Muscle layer of duodenum (tissue), 2 donors: ENCODE results near the gene ZNF554.

Experiments
- H3K27ac ChIP-seq: one replicate; pipeline ENCODE4 v1.7.0; 2013; ENCODE audit warnings: mild to moderate bottlenecking, low read length
- H3K27me3 ChIP-seq: one replicate; pipeline ENCODE4 v1.7.0; 2013; ENCODE audit warnings: low read depth, mild to moderate bottlenecking, control low read depth, low read length
- H3K36me3 ChIP-seq, 2 donors: one replicate each; pipeline ENCODE4 v1.7.0; 2013; ENCODE audit warnings: low read length in 2 of 2, control low read depth in 1 of 2, mild to moderate bottlenecking in 1 of 2; ENCODE audit not compliant: insufficient read depth in 2 of 2, control insufficient read depth in 1 of 2
- H3K4me1 ChIP-seq, 2 donors: one replicate each; pipeline ENCODE4 v1.7.0; 2013; ENCODE audit warnings: low read length in 2 of 2, mild to moderate bottlenecking in 2 of 2, control low read depth in 1 of 2, moderate library complexity in 1 of 2; ENCODE audit not compliant: insufficient read depth in 2 of 2, control insufficient read depth in 1 of 2
- H3K4me3 ChIP-seq, 2 donors: one replicate each; pipeline ENCODE4 v1.7.0; 2013; ENCODE audit warnings: low read length in 2 of 2, low read depth in 1 of 2, mild to moderate bottlenecking in 1 of 2
- H3K9me3 ChIP-seq, 2 donors: one replicate each; pipeline ENCODE4 v1.7.0; 2013; ENCODE audit warnings: low read length in 2 of 2, control low read depth in 1 of 2, mild to moderate bottlenecking in 1 of 2; ENCODE audit not compliant: control insufficient read depth in 1 of 2
- donor health status: healthy.

ZNF554 gene

DNA sequence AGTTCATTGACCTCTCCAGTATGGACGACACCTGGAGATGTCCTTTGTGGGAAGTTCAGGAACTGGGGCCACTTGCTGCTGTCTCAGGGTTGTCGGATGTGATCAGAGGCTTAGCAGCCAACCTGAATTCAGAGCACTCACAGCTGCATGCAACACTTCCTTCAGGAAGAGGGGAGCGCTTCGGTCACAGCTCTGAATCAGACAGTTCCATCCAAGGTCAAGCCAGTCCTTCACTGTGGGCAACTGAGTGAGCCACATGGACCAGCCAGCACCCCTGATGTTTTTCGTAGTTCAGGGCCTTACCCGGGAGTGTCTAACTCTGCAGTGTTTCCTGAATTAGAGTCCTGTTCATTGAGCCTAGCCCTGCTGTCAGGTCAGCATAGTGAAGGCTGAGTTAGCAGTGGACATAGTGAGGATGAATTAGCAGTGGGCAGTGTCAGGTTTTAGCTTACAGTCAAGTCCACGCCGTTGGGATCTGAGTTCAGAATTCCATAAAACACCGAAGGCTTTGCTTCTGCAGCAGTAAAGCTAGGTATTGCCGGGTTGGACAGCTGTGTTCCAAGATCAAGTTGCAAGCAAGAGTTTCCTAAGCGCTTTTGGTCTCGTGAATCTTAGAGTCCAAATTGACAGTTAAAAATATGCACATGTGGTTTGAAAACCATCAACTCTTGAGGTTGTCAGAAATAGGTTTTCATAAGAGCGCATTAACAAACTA lies 26.7 kb downstream of the ZNF554 start:
- no peak overlapping the region for H3K27ac ChIP-seq
- H3K9me3 ChIP-seq = peaks cover 19 to 46% of the 10 kb centered on the region in 2 donors
- H3K4me3 ChIP-seq = peak overlapping the region in 1 of 2 donors; percentile 5
- peaks cover 4 to 15% of the 10 kb centered on the region in 2 donors for H3K4me1 ChIP-seq
- peaks cover 8 to 47% of the 10 kb centered on the region in 2 donors for H3K36me3 ChIP-seq
- H3K27me3 ChIP-seq = no peaks in the 10 kb centered on the region

GRCh38 chr19:2847507-2847906 lies 27.8 kb downstream of the ZNF554 start:
- Histone ChIP-seq H3K4me3 (no peak overlapping the region), H3K36me3 (peaks cover 19 to 59% of the 10 kb centered on the region in 2 donors), H3K27ac (no peak overlapping the region)

GRCh38 chr19:2848616-2849015 lies 28.9 kb downstream of the ZNF554 start:
- Histone ChIP-seq H3K36me3 (peaks cover 30 to 70% of the 10 kb centered on the region in 2 donors), H3K9me3 (peaks cover 39 to 69% of the 10 kb centered on the region in 2 donors), H3K4me3 (peak overlapping the region in 1 of 2 donors; percentile 42), H3K27ac (no peak overlapping the region), H3K4me1 (no peaks in the 10 kb centered on the region), H3K27me3 (no peaks in the 10 kb centered on the region)

More at GRCh38 chr19:2847507-2847906, 27.8 kb downstream of the ZNF554 start:
- Histone ChIP-seq H3K9me3 (peaks cover 28 to 58% of the 10 kb centered on the region in 2 donors), H3K4me1 (peaks cover 0 to 7% of the 10 kb centered on the region in 2 donors), H3K27me3 (no peaks in the 10 kb centered on the region)

- Histone ChIP-seq H3K36me3 (peaks cover 33 to 80% of the 10 kb centered on the region in 2 donors), H3K27me3 (no peaks in the 10 kb centered on the region), H3K9me3 (peaks cover 54 to 86% of the 10 kb centered on the region in 2 donors), H3K4me3 (peak overlapping the region in 1 of 2 donors; percentile 41), H3K27ac (no peak overlapping the region), H3K4me1 (no peaks in the 10 kb centered on the region)
Measured at GRCh38 chr19:2850256-2850925, 30.7 kb downstream of the ZNF554 start.

GRCh38 chr19:2852598-2852997 lies 32.9 kb downstream of the ZNF554 start:
- H3K4me1 ChIP-seq = no peaks in the 10 kb centered on the region
- no peak overlapping the region for H3K27ac ChIP-seq
- H3K27me3 ChIP-seq = no peaks in the 10 kb centered on the region
- peaks cover 67 to 85% of the 10 kb centered on the region in 2 donors for H3K9me3 ChIP-seq
- H3K4me3 ChIP-seq = peak overlapping the region; percentile 23 to 41
- H3K36me3 ChIP-seq = peaks cover 33 to 83% of the 10 kb centered on the region in 2 donors

DNA sequence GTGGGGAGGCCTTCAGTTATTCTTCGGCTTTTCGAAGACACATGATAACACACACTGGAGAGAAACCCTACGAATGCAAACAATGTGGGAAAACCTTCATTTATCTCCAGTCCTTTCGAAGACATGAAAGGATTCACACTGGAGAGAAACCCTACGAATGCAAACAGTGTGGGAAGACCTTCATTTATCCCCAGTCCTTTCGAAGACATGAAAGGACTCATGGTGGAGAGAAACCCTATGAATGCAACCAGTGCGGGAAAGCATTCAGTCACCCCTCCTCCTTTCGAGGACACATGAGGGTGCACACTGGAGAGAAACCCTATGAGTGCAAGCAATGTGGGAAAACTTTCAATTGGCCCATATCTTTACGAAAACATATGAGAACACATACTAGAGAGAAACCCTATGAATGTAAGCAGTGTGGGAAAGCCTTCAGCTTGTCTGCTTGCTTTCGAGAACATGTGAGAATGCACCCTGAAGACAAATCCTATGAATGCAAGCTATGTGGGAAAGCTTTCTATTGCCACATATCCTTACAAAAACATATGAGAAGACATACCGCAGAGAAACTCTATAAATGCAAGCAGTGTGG lies 33.4 kb downstream of the ZNF554 start:
- H3K4me3 ChIP-seq = peak overlapping the region; percentile 41 to 48
- H3K36me3 ChIP-seq = peaks cover 33 to 89% of the 10 kb centered on the region in 2 donors
- no peak overlapping the region for H3K27ac ChIP-seq
- no peaks in the 10 kb centered on the region for H3K4me1 ChIP-seq
- H3K27me3 ChIP-seq = no peaks in the 10 kb centered on the region
- H3K9me3 ChIP-seq = peaks cover 67 to 87% of the 10 kb centered on the region in 2 donors

DNA sequence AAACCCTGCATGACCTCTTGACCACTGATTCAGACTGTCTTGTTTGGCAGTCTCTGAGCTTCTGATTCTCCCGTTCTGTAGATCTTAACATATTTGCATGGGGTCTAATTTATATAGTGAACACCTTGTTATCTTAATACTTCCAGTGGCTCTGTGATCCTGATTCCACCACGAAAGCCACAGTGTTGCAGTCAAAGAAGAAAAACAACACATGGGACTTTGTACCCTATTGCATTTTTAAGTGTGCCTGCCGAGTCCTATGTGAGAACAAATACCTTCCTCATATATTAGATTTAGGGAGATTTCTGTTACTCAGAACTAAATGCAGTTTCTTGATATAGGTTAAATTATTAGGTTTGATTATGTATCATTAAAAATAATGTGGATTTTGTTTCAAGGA lies 35.2 kb downstream of the ZNF554 start:
- Histone ChIP-seq H3K9me3 (peaks cover 67 to 93% of the 10 kb centered on the region in 2 donors), H3K27ac (no peak overlapping the region), H3K27me3 (no peaks in the 10 kb centered on the region), H3K36me3 (peaks cover 27 to 87% of the 10 kb centered on the region in 2 donors), H3K4me1 (no peaks in the 10 kb centered on the region), H3K4me3 (peak overlapping the region; percentile 41 to 48)

GRCh38 chr19:2856457-2857050 lies 36.9 kb downstream of the ZNF554 start:
- Histone ChIP-seq H3K9me3 (peaks cover 52 to 83% of the 10 kb centered on the region in 2 donors), H3K4me3 (peak overlapping the region in 1 of 2 donors; percentile 26), H3K27ac (no peak overlapping the region), H3K4me1 (no peaks in the 10 kb centered on the region), H3K36me3 (peaks cover 23 to 70% of the 10 kb centered on the region in 2 donors), H3K27me3 (no peaks in the 10 kb centered on the region)

- Histone ChIP-seq H3K9me3 (peaks cover 31 to 63% of the 10 kb centered on the region in 2 donors), H3K27ac (no peak overlapping the region), H3K27me3 (no peaks in the 10 kb centered on the region), H3K4me1 (no peaks in the 10 kb centered on the region), H3K36me3 (peaks cover under 1 to 47% of the 10 kb centered on the region in 2 donors), H3K4me3 (peak overlapping the region in 1 of 2 donors; percentile 37)
Measured at GRCh38 chr19:2858864-2859263, 39.2 kb downstream of the ZNF554 start.

DNA sequence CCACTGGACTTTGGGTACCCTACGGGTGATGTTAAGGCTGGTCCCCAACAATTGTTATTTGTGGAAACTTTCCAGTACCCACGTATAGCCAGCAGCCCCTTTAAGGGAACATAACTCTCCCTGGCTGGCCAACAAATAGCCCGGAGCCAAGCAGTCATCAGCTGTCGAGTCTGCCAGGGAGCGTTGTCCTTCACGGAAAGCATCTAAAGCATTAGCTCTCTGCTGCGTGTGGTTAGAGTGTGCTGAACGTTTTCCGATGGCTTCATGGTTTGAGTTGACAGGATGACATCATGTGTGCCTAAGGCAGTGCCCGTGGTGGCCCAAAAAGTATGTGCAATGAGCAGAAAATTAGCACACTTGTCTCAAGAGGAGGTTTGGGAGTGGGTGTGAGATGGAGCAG lies 44.1 kb downstream of the ZNF554 start:
- Histone ChIP-seq H3K4me1 (no peaks in the 10 kb centered on the region), H3K4me3 (no peak overlapping the region), H3K27ac (no peak overlapping the region), H3K9me3 (peaks cover under 1 to 21% of the 10 kb centered on the region in 2 donors), H3K27me3 (no peaks in the 10 kb centered on the region), H3K36me3 (peaks cover 0 to under 1% of the 10 kb centered on the region in 2 donors)
